Lung (tissue), 12 donors: Measurements from ENCODE around the gene AFAP1L1. TPM values are rescaled to one million over a fixed set of nuclear protein-coding genes. Genes with fewer than 3 reads are reported as not detected.

Experiments used
- ATAC-seq: fragments of 200-7000 bp; cut with Tn5 transposase; one replicate; pipeline ENCODE4 v1.9.1; 2020; ENCODE audit warnings: moderate number of reproducible peaks; ENCODE audit not compliant: insufficient read depth, low FRiP score
- DNase-seq, 3 donors: peaks; one replicate each; pipeline ENCODE4 v3.0.0-alpha.2; 2013 to 2017
- H3K27ac ChIP-seq, 2 donors: one replicate each; pipeline ENCODE4 v1.5.1; 2013; ENCODE audit warnings: mild to moderate bottlenecking in 2 of 2, moderate library complexity in 2 of 2, control low read depth in 1 of 2, inconsistent platforms in 1 of 2, low read depth in 1 of 2, low read length in 1 of 2
- H3K27me3 ChIP-seq, 3 donors: one replicate each; pipeline ENCODE4 v1.5.1; 2013; ENCODE audit warnings: low read length in 2 of 3; ENCODE audit not compliant: control insufficient read depth in 3 of 3, insufficient read depth in 3 of 3
- H3K36me3 ChIP-seq, 4 donors: one replicate each; pipeline ENCODE4 v1.5.1; 2013; ENCODE audit warnings: low read length in 4 of 4, mild to moderate bottlenecking in 1 of 4, moderate library complexity in 1 of 4; ENCODE audit not compliant: control insufficient read depth in 4 of 4, insufficient read depth in 4 of 4
- H3K4me1 ChIP-seq, 5 donors: one replicate each; pipeline ENCODE4 v1.5.1; 2013; ENCODE audit warnings: low read length in 5 of 5, mild to moderate bottlenecking in 2 of 5, moderate library complexity in 1 of 5; ENCODE audit not compliant: control insufficient read depth in 5 of 5, insufficient read depth in 5 of 5
- H3K4me3 ChIP-seq: one replicate; pipeline ENCODE4 v1.5.1; 2013; ENCODE audit warnings: mild to moderate bottlenecking, control low read depth, moderate library complexity
- H3K9ac ChIP-seq, 2 donors: one replicate each; pipeline ENCODE4 v1.5.1; 2013; ENCODE audit warnings: low read length in 2 of 2, control low read depth in 1 of 2; ENCODE audit not compliant: insufficient read depth in 1 of 2
- H3K9me3 ChIP-seq, 4 donors: one replicate each; pipeline ENCODE4 v1.5.1; 2013; ENCODE audit warnings: low read length in 3 of 4, mild to moderate bottlenecking in 1 of 4, moderate library complexity in 1 of 4; ENCODE audit not compliant: control insufficient read depth in 4 of 4, insufficient read depth in 3 of 4
- WGBS, 2 donors: extraction: QIAGEN DNeasy Blood & Tissue Kit; methylation state at CpG; one replicate each; pipeline ENCODE4 v1.1.7; 2013; 5-methylcytosine and 5-hydroxymethylcytosine counted together
- polyA plus RNA-seq, 2 donors: library from polyadenylated mRNA; stranded (reverse); fragments of 200-250 nt; gene quantifications; one replicate each; pipeline ENCODE4 v1.2.1, GENCODE V29; 2013
- total RNA-seq, 2 donors: library from RNA; depleted of rRNA in 1 of 2; stranded (reverse); fragments of >200 nt in 1 of 2; gene quantifications; one replicate each; pipeline ENCODE4 v1.2.1, GENCODE V29; 2014 to 2021
- TF ChIP-seq, protein P1 (sequence below): IDR thresholded peaks from 2 replicates; pipeline ENCODE4 v1.5.1; 2012; ENCODE audit warnings: mild to moderate bottlenecking; ENCODE audit errors: control extremely low read depth, extremely low read depth
- donor health status: control.
- donor health status: control.
- donor health status: Bipolar disorder and iron deficiency.
- donor health status: healthy.
- donor health status: DM: yes; HTN: yes; CAD: no.

AFAP1L1 gene
- total and polyA plus RNA-seq, 4 donors, result 9.8 to 40.6 (median 18.1) TPM

DNA sequence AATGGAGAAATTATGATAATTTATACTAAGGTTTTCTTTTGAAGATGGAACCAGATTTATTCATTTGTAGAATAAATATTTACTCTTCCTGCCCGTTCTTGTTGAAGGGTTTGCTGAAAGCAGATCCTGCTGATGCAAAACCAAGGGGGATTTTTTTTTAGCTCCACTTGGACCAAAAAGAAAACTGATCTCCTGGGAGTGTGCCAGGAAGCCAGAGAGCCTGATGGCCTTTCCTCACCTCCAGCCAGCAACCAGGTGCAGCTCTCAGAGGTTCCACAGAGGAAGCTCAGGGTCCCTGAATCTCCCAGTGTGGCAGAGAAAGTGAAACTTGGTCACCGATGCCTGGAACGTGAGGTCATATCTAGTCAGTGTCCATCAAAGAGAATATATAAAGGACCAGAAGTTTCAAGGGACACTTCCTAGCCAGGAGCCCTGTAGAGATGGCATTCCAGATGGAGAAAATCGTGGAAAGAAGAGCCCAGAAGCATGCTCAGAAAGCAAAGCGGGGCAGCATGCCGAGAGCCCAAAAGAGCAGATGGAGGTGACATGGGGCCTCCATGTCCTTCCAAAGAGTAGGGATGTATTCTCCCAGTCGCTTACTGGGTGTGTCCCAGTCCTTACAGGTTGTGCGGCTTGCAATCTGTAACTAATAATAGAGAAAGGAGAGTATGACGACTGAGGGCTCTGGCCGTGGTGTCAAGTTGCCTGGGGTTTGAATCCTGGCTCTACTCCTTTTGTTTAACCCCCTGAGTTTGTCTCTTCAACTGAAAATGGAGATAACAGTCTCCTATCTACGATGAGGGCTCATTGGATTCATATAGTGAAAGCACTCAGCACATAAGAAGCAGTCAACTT, 12.2 kb downstream of the AFAP1L1 start:
- Histone ChIP-seq H3K9ac (no peak overlapping the region), H3K36me3 (no peaks in the 10 kb centered on the region), H3K4me3 (no peak overlapping the region), H3K27me3 (no peaks in the 10 kb centered on the region), H3K9me3 (no peaks in the 10 kb centered on the region), H3K27ac (peak overlapping the region; percentile 15 to 81), H3K4me1 (peaks cover 0 to 44% (median 8%) of the 10 kb centered on the region in 5 donors)
- WGBS, 2 donors, result 69 to 80% methylated on average over 11 of the region's 11 CpGs
- DNase-seq, result no peak
- no peak for ATAC-seq
- TF ChIP-seq, protein P1, sequence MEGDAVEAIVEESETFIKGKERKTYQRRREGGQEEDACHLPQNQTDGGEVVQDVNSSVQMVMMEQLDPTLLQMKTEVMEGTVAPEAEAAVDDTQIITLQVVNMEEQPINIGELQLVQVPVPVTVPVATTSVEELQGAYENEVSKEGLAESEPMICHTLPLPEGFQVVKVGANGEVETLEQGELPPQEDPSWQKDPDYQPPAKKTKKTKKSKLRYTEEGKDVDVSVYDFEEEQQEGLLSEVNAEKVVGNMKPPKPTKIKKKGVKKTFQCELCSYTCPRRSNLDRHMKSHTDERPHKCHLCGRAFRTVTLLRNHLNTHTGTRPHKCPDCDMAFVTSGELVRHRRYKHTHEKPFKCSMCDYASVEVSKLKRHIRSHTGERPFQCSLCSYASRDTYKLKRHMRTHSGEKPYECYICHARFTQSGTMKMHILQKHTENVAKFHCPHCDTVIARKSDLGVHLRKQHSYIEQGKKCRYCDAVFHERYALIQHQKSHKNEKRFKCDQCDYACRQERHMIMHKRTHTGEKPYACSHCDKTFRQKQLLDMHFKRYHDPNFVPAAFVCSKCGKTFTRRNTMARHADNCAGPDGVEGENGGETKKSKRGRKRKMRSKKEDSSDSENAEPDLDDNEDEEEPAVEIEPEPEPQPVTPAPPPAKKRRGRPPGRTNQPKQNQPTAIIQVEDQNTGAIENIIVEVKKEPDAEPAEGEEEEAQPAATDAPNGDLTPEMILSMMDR, result no peak

DNA sequence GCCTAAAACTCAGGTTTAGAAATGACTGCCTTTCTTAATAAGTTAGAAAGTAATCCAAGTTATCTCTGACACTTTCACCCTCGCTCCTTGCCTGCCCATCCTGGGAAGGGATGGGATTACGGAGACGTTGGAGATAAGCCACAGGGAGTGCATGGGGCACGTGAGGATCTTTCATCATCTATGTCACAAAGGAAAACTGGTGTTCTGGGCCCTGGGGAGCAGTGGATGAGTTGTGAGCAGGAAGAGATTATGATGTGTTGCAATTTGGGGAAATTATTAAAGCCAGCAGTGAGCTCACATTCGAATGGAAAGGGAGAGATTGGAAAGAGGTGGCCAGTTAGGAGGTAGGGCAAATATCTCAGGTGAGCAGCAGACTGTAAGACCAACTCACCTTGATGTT, 12.8 kb downstream of the AFAP1L1 start:
- TF ChIP-seq, protein P1, result no peak
- no peaks in the 10 kb centered on the region for H3K36me3 ChIP-seq
- ATAC-seq (no peak), DNase-seq (no peak)
- H3K27ac ChIP-seq, result peak overlapping the region; percentile 32 to 81
- H3K9ac ChIP-seq, result no peak overlapping the region
- H3K27me3 ChIP-seq, result no peaks in the 10 kb centered on the region
- WGBS, 2 donors, result 26 to 35% methylated on average over 5 of the region's 5 CpGs
- H3K9me3 ChIP-seq, result no peaks in the 10 kb centered on the region
- H3K4me1 ChIP-seq, result peaks cover 0 to 41% (median 14%) of the 10 kb centered on the region in 5 donors
- no peak overlapping the region for H3K4me3 ChIP-seq

DNA sequence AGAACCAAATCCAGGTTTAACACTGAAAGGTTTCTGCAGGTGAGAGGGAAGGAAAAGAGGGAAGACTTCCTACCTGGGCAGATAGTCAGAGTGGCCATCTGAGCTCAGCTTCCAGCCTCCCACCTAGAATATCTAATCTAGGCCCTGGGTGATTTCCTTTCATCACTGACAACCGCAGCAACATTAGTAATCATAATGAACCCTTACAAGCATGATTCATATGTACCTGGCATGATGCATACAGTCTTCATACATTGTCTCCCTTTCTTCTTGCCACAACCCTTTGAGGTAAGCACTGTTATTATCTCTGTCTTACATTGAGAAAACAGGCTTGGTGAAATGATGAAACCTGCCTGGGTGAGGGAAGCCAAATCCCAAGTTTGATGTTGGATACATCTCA, 13.5 kb downstream of the AFAP1L1 start:
- H3K4me1 ChIP-seq, result peaks cover 0 to 40% (median 16%) of the 10 kb centered on the region in 5 donors
- ATAC-seq, result no peak
- no peaks in the 10 kb centered on the region for H3K9me3 ChIP-seq
- H3K9ac ChIP-seq, result no peak overlapping the region
- H3K4me3 ChIP-seq, result no peak overlapping the region
- no peaks in the 10 kb centered on the region for H3K27me3 ChIP-seq
- peak overlapping the region; percentile 9 to 81 for H3K27ac ChIP-seq
- no peak for DNase-seq
- no peaks in the 10 kb centered on the region for H3K36me3 ChIP-seq
- 83 to 86% methylated on average over 1 of the region's 1 CpG for WGBS, 2 donors
- TF ChIP-seq, protein P1, result no peak
